Effector CD4-positive, alpha-beta T cell (primary cell): ENCODE measurements around the gene PAK5.

Source experiments
- DNase-seq: peaks from one replicate; pipeline ENCODE4 v3.0.0-alpha.2; 2020

PAK5 gene

GRCh38 chr20:9572670-9573069, 266.2 kb downstream of the PAK5 start:
- no peak for DNase-seq

GRCh38 chr20:9571783-9572182, 267.1 kb downstream of the PAK5 start:
- DNase-seq, result no peak

GRCh38 chr20:9570612-9571011, 268.3 kb downstream of the PAK5 start:
- no peak for DNase-seq

GRCh38 chr20:9566977-9567376, 271.9 kb downstream of the PAK5 start:
- DNase-seq, result no peak

DNA sequence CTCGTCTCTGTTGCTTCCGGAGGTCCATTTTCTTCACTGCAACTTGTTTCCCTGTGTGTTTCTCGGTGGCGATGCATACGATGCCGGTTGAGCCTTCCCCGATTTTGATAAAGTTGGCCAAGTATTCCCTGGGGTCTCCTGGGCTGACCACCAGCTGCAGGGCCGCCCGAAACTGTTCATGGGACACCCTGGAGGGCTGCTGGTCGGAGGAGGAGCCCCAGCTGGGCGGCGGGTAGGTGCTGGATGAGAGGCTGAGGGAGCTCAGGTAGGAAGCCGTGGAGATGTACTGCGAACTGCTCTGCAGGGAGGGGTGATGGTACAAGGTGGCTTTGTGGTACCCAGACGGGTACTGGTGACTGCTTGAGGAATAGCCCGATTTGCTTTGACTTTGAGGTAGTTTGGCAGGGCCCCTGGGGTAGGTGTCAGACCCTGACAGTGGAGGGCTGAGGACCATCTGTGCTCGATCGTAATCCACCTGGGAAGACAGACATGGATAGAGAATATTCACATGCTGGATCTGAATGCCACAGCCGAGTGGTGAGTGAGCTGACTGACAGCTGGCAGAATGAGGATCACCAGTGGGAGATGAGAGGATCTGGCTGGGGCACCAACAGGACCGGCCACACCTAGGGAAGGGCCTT, 272.8 kb downstream of the PAK5 start:
- DNase-seq, result no peak

- no peak for DNase-seq
Observed at GRCh38 chr20:9557411-9557810, 281.5 kb downstream of the PAK5 start.

DNA sequence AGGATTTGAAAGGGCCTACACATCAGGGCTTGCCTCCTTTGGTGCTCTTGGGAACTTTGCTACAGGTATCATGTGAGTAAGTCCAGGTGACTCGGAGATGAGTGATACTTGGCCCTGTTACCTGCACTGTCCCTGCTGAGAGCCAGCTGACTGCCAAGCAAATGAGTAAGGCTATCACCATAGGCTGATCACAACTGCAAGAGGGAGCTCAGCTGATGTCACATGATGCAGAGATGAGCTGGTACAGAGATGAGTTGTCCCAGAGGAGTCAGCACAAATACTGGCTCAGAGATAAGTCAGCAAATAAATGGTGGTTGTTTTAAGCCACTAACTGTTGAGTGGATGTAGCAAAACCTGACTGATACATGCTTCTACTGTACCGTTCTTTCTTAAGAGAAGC, 283.1 kb downstream of the PAK5 start:
- DNase-seq, result no peak

DNA sequence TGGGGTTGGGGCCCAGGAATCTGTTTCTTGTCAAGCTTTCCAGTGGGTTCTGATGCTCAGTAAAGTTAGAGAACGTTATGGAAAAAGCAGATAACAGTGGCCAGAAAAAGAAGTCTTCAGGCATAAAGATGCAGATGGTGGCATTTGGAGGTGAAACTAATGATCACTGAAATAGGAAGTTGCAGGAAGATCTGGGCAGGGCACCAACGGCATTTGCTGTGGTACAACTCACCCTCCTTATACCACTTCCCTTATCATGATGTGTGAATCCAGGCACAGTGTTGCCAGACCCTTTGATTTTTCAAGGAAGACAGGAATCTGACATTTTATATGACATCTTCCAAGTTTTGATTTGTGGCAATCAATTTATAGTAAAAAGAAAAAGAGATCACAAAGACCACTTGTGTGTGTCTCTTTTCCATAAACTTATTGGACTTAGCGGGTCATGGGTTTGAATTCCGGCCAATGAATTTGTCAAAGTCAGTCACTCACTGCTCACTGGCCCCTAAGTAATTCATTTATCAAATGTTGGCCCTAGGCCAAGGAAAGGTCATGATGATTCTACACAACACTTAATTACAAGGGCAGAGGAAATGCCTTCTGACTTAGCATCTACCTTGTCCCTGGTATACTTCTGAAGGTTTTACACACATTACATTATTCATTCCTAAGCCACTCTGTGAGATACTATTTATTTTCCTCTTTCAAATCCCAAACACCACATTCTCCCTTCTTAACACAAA, 286.9 kb downstream of the PAK5 start:
- DNase-seq, result no peak

GRCh38 chr20:9550871-9551270, 288.0 kb downstream of the PAK5 start:
- DNase-seq, result no peak

DNA sequence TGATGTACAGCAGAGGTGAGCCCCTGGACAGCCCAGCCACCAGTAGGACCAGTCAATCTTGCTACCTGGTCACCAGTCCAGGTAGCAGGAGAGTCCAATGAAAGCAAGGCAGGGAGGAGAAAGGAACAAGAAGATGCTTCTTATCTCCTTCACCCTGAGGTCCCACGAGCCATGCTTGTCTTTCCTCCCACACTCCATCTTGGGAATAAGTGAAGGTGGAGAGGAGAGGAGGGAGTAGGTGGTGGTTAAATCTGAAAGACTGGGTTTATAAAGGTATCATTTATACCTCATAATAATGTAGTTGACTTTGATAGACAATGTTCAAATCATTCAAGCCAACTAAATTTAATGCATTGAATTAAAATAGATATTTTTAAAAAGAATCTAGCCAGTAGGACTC, 288.6 kb downstream of the PAK5 start:
- no peak for DNase-seq

GRCh38 chr20:9543214-9543613, 295.7 kb downstream of the PAK5 start:
- DNase-seq, result no peak

DNA sequence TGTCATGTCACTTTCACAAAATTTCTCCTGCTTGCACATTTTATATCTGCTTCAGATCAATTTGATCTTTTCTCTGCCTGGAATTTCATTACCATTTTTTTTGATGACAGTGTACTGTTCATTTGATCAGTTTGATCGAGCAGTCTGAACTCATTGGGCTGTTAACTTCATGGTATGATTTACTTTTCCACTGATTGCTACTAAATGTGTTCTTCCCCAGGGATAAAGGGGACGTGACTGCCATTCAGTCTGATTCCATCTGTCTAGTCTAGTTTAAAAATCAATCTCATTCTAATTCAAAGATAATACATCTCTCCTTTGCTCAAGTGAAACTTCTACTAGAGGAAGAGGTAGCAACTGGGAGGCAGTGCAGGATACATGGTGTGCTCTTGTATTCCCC, 303.4 kb downstream of the PAK5 start:
- DNase-seq, result no peak

GRCh38 chr20:9534025-9534424, 304.9 kb downstream of the PAK5 start:
- no peak for DNase-seq

- no peak for DNase-seq
Observed at GRCh38 chr20:9532069-9532838, 306.6 kb downstream of the PAK5 start.

GRCh38 chr20:9531581-9531980, 307.3 kb downstream of the PAK5 start:
- no peak for DNase-seq

DNA sequence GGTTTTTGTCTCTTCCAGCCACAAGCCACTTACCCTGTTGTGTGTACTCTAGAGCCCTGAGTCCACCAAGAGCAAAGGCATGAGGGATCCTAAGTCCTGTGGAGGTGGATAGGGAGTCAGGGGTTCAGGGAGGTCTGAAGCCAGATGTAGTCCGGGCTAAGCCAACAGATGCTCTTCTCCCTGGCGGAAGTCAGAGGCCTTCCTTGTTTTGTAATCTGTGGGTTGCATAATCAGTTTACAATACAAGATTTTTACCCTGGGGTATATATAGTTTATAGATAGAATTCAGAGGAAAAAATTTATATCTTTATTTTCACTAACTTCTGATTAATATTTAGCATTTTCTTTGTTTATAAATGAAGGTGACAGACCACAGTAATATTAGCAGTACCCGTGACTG, 315.2 kb downstream of the PAK5 start:
- DNase-seq, result no peak

GRCh38 chr20:9520086-9520485, 318.8 kb downstream of the PAK5 start:
- DNase-seq, result no peak

DNA sequence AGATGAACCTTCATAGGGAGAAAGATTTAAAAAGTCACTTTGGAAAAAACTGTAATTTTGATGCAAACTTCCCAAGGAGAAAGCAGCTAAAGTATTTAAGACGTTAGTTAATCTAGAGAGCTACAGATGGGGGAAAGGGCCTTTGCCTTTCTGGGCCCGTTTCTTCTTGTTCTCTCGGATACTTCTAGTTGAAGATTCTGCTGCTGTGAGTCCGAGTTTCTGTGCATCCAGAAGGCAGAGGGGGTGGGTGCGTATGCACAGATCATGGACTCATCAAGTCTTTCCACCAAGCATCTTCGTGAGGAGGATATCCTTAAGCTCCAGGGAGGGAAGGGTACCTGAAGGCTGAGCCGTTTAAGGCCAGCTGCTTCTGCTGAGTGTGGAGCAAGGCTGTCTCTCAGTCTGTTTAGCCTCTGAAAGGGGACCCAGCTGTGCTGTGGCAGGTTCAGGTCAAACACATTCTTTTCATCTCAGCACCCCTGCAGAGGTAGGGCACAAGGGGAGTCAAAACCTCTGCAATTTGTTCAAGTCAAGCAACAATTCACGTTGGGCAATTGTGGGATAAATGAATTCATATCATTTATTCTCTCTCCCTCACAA, 320.2 kb downstream of the PAK5 start:
- DNase-seq, result no peak

GRCh38 chr20:9517297-9518162, 321.3 kb downstream of the PAK5 start:
- no peak for DNase-seq

DNA sequence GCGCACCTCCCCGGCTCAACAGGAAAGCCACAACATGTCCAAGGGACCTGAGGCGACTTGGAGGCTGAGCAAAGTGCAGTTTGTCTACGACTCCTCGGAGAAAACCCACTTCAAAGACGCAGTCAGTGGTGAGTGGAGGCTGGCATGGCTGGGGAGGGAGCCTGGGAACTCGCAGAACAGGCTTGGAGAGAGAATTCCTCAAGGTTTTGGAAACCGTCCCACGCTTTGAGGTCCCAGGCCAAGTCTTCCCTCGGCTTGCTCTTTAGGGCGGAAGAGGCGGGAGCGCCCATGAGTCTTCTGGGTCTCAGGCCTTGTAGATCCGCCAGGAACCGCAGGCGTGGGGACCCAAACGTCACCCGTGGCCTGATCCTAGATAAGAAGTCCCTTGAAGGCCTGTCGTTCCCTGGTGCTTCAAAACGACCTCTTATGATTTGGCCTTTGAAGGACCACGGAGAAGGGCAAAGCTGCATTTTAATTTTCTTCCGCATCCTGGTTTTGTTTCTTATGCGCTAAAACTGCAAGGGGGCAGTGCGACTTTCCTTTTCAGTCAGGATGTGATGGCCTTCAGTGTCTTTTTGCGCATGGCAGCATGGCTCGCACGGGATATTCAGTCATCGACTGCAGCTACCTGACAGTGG, 322.5 kb downstream of the PAK5 start:
- DNase-seq, result no peak

GRCh38 chr20:9515741-9516233, 323.1 kb downstream of the PAK5 start:
- no peak for DNase-seq

DNA sequence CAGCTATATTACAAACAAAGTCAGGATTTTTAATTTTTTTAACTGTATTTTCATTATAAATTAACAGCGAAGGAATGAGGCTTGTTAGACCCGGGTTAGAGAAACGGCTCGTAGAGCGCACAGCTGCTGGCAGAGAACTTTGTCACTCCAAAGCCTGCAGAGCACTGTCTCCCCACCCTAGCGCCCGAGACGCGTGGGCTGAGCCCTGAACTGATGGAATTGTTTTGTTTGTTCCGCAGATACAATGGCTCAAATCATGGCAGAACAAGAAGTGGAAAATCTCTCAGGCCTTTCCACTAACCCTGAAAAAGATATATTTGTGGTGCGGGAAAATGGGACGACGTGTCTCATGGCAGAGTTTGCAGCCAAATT, 323.7 kb downstream of the PAK5 start:
- DNase-seq, result no peak
